T-helper 2 cell treated with Interferon-gamma antibody and Interleukin-4, amounts not matched to agents 100 ng/mL and 5 ng/mL, for 36 hours (primary cell): Measurements from ENCODE around the gene DYNC1I1. TPM values are rescaled to one million over a fixed set of nuclear protein-coding genes. Genes with fewer than 3 reads are reported as not detected.

Source experiments
- intact Hi-C: fragments of 100-400 bp; cut with micrococcal nuclease; formaldehyde crosslinking; loops from one replicate; pipeline ENCODE4 v1.15.1; 2023
- total RNA-seq: library from RNA; stranded (reverse); gene quantifications from 2 replicates; pipeline ENCODE4 v1.2.3, GENCODE V29; 2022

Gene DYNC1I1
- total RNA-seq, 1 donor from 2014 or later, result not detected

DNA sequence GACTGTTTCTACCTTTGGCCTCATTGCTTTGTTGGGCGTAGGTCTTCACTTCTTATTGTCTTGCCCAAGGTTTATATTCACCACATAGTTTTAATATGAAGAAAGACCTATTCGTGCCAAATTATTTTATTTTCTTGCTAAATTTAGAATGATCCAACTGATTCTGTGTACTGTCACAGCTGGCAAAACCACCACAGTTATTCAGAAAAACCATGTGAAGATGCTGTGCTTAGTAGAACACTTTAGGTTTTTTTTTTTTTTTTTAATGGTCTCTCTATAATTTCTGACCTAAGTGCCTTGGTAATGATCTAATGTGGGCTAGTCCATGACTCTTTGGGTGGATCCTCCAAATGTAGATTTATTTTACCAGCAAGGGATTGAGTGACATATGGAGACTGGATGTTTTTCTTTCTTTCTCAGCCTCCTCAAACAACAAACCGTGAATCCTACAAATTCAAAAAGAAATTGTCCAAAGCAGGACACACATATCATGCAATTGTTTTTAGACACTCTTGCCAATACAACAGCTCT, 243.8 kb downstream of the DYNC1I1 start:
- intact Hi-C loops, result no loop called here

DNA sequence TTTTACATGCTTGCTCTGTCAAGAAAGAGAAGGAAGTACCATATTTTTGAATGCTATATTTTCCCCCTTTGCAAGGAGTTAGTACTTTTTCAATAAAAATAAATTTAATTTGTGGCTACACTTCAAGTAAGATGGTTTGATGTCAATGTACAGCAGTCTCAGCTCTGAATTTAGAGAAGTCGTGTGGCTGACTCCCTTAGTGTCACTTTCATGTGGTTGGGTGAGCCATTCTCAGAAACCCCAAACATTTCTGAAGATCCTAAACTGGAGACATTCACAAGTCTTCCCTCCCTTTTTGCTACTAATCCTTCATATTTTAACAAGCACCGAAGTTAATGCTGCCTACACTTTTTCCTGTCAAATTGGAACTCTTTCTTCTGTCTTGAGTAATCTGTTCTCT, 244.4 kb downstream of the DYNC1I1 start:
- intact Hi-C loops, result no loop called here

DNA sequence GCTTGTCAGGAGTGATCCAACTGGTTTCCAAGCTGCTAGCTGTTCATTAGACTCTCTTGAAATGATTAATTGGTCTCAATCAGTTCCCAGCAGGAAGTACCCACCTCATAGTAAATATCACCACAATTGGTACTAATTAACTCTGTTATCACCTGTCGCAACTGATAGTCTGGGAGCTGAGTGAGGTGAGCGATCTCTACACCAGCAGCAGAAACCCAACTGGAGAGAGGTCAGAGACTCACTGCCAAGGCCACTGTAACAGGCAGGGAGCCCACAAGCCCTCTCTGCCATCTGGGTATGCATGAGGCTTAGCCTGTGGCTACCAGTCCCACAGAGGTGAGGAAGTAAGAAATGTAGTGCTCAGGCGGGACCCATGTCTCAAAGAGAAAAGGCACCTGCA, 245.5 kb downstream of the DYNC1I1 start:
- intact Hi-C loops, result no loop called here

DNA sequence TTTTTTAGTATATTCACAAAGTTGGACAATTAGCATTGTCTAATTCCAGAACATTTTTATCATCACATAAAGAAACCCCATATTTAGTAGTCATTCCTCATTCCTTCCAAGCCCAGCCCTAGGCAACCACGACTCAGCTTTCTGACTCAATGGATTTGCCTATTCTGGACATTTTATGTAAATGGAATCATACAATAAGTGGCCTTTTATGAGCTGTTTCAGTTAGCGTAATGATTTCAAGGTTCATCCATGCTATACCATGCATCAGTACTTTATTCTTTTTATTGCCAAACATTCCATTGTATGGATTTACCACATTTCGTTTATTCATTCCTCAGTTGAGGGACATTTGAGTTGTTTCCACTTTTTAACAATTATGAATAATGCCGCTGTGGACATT, 249.2 kb downstream of the DYNC1I1 start:
- intact Hi-C loops, result no loop called here

GRCh38 chr7:96023387-96023786, 251.0 kb downstream of the DYNC1I1 start:
- intact Hi-C loops, result no loop called here

- intact Hi-C loops, result no loop called here
These were observed 253.7 kb downstream of the DYNC1I1 start for GRCh38 chr7:96026010-96026409.

DNA sequence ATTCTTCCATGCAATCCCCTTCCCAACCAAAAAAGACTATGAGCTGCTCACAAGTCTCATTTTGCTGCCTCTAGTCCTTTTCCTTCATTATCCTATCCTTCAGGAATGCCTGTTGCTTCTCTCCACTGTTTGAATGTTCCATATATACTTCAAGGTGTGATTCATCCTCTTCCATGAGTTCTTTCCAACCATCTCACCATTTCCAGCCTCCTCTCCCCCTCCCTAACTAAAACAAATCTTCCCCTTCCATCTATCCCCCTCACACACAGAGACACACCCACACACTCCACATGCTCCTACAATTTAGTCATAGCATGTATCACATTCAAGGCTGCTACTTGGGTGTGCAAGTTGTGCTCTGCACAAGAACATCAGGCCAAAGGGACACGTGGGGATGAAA, 254.3 kb downstream of the DYNC1I1 start:
- intact Hi-C loops, result no loop called here

- intact Hi-C loops, result no loop called here
These were observed 256.4 kb downstream of the DYNC1I1 start for GRCh38 chr7:96028729-96029128.

DNA sequence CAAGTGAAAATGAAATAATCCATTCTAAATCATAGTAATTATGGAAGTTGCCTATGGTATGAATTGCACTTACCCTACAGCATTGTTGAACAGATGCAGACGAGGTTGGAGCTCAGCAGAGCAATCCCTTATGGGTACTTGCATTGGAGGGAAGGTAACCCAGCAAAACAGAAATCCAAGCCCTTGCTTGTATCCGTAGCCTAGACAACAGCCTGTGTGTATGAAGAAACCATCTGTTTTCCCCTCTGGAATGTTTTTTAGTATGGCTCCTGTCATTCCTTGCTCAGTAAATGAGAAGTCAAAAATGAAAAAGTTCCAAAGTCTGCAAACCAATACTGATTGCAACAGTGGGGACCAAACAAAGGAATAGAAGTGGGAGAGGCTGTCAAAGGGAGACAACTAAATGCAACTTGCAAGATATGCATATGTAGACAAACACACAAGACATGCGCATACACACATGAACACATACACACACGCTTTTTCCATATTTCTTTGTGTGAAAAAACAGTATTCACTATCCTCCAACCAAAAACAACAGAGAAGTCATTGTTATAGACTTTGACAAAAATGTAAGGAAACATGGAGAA, 260.8 kb downstream of the DYNC1I1 start:
- intact Hi-C loops, result no loop called here

DNA sequence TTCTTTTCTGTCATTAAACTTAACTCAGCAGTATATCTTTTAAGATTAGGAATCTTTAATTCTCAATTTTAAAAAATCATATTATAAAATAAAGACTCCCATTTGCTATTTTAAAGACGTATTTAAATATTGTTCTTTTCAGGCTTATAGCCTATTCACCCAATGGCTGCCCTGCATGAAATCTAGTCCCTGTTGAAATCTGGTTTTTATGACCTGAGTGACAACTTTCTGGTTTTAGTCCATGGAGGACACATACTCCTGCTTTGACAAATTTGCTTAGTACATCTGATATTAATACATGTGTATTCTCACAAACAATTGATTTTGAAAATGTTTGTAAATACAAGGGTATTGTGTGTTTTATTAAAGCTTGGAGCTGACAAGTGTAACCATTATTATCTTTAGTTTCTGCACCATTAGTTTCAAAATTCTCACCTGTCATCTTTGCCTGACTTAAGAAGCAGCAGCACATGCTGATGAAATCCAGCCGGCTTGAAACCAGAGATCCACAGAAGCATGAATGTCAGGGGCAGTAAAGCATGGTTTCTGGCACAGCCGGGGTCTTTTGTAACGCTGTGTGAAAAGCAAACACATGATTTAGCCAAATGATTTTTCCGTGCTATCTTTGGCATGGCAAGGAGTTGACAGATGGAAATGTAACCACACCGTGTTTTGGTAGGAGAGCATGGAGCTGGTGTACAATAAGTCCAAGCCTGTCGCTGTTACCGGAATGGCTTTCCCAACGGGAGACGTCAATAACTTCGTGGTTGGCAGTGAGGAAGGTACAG, 262.8 kb downstream of the DYNC1I1 start:
- intact Hi-C loops, result no loop called here

GRCh38 chr7:96040250-96040772, 268.0 kb downstream of the DYNC1I1 start:
- intact Hi-C loops, result no loop called here

- intact Hi-C loops, result no loop called here
These were observed 268.8 kb downstream of the DYNC1I1 start for GRCh38 chr7:96041171-96041570.

DNA sequence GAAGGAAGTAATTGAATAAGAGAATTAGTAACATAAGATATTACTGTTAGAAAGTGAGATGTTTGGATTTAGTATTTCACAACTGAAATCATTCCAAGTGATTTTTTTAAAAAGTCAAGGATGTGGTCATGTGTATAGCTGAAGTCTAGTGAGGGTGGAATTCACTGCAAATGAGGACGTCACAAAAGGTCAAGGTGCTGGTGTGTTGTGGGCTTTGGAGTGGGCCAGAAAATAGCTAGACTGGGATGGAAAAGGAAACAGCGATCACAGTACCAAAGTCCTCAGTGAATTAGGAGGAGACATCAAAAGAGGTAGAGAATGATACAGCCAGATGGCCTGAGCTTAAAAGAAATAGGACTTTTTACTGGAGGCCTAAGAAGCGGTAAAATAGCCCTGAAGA, 272.8 kb downstream of the DYNC1I1 start:
- intact Hi-C loops, result no loop called here

DNA sequence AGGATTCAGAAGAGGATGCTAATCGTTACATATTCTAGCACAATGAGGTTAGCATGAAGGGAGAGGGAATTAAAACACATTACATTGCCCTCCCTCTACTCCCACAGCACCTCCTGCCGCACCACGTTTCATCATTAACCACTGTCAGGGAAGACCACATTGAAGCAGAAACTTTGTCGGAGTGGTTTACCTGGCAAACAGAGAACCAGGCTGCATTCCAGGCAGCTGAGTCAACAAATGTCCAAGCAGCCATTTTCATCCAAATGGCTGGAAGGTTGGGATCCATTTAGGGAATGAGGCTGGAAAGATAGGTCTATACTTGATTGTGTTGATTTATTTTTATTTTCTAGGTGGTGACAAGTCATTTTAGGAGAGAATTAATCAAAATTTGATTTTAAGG, 273.6 kb downstream of the DYNC1I1 start:
- intact Hi-C loops, result no loop called here

- intact Hi-C loops, result no loop called here
These were observed 279.9 kb downstream of the DYNC1I1 start for GRCh38 chr7:96052289-96052688.

DNA sequence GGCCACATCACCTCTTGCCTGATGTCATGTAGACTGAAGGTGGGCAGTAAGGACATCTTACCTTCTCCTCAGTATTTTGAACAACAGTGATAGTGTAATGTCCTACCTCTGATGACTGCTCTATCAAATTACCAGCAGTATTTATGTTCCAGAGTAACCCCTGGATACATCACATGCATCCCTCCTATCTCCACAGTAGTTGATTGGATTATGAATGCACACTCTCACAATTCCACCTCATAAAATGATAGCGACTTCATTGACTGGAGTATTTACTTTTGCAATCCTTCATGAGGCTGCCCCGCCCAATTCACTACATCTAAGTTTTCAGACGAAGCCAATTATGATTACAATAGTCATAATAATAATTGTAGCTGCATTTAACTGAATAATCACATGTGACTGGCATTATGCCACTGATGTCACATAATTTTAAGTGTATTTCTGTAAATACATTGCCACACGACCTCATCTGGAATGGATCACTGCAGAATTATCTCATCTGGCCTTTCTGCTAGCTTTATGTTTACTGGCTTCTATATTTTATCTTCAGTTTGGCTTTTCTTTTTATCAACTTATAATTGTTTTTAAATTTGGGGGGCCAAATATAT, 280.6 kb downstream of the DYNC1I1 start:
- intact Hi-C loops, result no loop called here

DNA sequence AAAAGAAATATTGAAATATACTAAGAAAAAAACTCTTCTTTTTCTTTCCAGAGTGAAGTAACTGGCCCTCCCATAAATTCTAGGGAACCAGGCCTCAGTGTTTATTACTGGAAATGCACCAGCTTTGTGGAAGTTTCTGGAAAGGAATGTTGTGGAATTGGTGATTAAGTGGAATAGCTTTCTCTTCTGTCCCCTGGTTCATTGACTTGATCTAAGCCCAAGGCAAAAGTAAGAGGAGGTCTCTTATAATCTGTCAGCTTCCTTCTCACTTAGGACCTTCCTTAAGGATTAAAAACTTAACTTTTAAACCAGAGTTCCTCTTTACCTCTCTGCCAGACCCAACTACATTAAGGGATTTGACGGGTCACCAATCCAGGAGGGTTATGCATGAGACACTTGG, 283.4 kb downstream of the DYNC1I1 start:
- intact Hi-C loops, result no loop called here

DNA sequence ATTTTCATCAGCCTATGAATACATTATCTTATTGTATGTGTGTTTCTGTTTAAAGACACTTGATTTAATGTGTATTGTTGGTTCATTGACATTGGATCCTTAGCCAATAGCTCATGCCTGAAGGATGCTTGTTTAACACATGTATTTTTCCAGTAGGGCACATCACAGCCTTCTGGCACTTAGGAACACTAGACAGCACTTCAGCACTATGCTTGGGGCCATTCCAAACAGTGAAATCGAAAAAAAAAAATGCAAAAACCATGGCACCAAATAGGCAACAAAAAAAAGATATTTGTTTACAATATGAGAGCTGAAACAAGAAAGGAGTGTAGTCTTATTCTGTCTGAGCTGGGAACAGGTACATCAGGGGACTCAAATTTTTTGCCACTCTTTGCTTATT, 286.7 kb downstream of the DYNC1I1 start:
- intact Hi-C loops, result no loop called here

DNA sequence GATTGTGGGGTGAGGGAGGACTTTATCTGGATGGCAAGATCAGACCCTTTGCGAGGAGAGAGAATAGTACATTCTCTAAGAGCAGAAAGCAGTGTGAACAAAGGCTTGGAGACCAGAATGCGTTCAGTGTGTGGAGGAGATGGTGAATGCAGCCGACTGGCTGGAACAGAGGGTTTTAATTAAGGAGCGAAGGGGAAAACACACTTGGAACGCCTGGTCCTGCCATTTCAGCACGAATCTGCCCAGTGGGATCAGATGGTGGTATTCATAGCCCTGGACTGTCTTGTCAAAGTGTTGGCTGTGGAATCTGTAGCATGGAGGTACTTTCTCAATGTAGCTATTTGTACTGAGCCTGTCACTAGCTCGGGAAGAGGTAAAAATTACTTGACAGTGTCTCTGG, 288.7 kb downstream of the DYNC1I1 start:
- intact Hi-C loops, result no loop called here

- intact Hi-C loops, result no loop called here
These were observed 289.5 kb downstream of the DYNC1I1 start for GRCh38 chr7:96061844-96062243.

- intact Hi-C loops, result no loop called here
These were observed 295.0 kb downstream of the DYNC1I1 start for GRCh38 chr7:96067321-96067720.

- intact Hi-C loops, result no loop called here
These were observed 297.0 kb downstream of the DYNC1I1 start for GRCh38 chr7:96069401-96069800.
